ENCODE measurements around the gene NUDT3.
"Not testable (repeated sequence)": the region's sequence is repeated elsewhere in the genome, so short reads cannot be mapped to it uniquely, and the experiment has no call there.

NUDT3 gene

GRCh38 chr6:34365781-34366638, 26.5 kb downstream of the NUDT3 start:
- not testable (repeated sequence) for DNase-seq

DNA sequence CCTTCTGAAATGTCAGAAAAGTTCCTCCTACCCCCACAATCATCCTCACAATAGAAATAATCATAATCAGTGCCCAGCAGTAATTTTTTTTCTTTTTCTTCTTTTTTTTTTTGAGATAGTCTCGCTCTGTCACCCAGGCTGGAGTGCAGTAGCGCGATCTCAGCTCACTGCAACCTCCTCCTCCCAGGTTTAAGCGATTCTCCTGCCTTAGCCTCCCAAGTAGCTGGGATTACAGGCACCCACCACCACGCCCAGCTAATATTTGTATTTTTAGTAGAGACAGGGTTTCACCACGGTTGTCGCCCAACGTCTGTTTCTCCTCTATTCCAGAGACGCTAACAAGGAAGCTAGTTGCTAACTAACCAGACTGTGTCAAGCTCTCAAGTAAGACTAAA, 28.8 kb downstream of the NUDT3 start:
- not testable (repeated sequence) for DNase-seq

DNA sequence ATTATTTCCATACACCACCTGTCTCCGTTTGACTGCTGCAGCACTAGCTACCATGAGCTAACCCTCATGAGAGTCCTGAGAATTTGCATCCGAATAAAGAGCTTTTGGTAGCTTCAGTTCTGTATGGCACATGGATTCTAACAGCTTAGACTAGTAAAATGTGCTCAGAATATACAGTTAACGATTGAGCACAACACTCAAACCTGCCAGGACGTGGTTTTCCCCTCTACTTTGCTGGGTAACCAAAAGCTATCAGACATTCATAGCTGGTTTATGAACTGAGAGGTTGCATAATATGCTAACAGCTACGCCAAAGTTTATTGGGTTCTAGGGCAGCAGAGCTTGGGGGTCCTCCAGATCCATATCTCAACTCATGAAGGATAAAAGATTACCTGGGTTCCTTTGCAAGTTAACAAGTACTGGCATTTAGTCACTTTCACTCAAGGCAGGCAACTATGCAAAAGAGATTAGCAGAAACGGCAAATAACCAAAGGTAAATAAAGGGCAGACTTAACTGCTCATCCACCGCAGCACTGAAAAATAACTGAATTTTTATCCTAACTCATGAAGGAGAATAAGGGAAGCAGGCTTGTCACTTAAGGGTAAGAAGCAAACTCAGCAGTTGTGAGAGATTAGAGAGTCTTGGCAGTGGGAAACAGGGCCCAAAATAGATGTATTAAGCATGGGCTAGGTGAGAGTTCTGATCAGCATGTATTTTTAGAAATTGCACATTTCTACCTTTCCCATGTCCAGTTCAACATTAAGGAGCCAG, 29.4 kb downstream of the NUDT3 start:
- no peak for DNase-seq

DNA sequence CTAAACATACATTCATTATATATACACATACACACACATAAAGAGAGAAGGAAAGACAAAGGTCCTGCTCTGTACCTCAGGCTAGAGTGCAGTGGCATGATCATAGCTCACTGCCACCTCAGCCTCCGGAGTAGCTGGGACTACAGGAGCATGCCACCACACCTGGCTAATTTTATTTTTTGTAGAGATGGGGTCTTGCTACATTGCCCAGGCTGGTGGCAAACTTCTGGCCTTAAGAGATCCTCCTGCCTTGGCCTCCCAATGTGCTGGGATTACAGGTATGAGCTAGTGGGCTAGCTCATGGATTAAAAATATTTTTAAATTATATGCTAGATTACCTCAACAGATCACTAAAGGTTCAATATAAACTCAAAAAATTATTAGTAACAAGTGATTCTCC, 30.3 kb downstream of the NUDT3 start:
- no peak for DNase-seq

DNA sequence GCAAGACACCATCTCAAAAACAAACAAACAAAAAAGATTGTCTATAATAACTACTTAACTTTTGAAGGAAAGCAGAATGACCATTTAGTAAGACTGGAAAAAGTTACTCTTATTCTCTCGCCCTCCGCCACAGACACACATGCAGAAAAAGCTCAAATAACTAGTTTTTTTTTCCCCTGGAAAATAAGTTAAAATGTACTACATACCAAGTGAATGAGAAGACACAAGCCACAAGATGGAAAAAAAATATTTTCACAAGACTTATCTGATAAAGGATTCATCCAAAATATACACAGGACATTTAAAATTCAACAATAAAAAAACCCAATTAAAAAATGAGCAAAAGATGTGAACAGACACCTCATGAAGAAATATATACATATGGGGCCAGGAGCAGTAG, 31.9 kb downstream of the NUDT3 start:
- DNase-seq: no peak

- DNase-seq: no peak
Measured at GRCh38 chr6:34359418-34360158, 32.9 kb downstream of the NUDT3 start.

DNA sequence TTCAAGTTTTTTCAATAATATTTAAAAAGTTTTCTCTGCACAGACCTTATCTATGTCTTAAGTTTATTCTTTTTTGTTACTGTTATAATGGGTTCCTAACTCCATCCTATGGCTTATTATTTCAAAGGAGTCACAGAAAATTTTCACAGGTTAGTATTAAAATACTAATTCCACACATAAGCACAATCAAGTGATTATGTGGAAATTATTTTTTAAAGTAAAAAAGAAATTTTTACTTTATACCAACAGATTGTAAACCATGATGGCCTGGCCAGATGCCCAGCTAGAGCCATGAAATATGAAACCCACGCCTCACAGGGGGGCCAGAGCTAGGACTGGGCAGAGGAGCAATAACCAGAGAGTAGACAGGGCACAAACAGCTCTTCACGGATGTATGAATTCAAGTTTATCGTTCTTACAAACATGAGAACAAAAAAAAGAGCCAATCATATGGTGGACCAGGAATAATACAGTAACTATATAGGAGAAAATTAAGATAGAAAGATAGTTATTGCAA, 34.0 kb downstream of the NUDT3 start:
- DNase-seq: no peak

DNA sequence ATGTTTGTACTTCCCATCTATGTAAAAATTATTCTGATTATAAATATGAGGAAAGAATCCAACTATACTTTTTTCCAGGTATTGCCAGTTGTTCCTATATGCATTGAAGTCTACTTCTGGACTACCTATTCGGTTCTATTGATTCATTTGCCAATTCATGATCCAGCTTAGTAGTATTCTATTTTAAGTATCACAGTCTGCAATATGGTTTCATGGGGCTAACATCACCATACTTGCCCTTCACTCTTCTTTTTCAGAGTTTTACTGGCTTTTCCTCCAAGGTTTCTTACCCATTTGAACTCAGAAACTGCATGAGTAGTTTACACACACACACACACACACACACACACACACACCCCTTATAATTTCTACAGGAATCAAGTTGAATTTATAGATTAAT, 34.5 kb downstream of the NUDT3 start:
- no peak for DNase-seq

DNA sequence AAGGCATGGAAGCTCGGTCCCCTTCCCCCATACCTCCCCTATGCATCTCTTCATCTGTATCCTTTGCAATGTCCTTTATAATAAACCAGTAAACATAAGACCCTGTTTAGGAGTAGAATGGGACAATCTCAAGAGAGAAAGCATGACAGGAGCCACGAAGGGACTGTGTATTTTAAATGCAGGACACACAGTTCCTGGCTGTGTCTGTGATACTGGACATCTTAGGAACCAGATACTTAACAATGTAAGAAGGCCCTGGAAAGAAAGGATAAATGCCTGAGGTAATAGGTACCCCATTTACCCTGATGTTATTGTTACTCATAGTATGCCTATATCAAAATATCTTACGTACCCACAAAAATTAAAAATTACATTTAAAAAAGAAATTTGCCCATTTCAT, 36.6 kb downstream of the NUDT3 start:
- no peak for DNase-seq

DNA sequence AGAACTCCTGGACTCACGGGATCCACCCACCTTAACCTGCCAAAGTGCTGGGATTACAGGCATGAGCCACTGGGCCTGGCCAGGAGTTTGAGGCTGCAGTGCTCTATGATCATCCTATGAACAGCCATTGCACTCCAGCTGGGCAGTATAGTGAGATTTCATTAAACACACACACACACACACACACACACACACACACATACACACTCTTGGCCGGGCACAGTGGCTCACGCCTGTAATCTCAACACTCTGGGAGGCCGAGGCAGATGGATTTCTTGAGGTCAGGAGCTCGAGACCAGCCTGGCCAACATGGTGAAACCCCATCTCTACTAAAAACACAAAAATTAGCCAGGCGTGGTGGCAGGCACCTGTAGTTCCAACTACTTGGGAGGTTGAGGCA, 38.2 kb downstream of the NUDT3 start:
- not testable (repeated sequence) for DNase-seq

DNA sequence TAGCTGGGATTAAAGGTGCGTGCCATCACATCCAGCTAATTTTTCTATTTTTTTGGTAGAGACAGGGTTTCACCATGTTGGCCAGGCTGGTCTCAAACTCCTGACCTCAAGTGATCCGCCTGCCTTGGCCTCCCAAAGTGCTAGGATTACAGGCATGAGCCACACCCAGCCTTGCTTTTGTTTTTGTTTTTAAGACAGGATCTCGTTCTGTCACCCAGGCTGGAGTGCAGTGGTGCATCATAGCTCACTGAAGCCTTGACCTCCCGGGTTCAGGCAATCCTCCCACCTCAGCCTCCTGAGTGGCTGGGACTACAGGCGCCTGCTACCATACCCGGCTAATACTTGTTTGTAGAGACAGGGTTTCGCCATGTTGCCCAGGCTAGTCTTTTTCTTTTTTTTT, 38.9 kb downstream of the NUDT3 start:
- DNase-seq: not testable (repeated sequence)

DNA sequence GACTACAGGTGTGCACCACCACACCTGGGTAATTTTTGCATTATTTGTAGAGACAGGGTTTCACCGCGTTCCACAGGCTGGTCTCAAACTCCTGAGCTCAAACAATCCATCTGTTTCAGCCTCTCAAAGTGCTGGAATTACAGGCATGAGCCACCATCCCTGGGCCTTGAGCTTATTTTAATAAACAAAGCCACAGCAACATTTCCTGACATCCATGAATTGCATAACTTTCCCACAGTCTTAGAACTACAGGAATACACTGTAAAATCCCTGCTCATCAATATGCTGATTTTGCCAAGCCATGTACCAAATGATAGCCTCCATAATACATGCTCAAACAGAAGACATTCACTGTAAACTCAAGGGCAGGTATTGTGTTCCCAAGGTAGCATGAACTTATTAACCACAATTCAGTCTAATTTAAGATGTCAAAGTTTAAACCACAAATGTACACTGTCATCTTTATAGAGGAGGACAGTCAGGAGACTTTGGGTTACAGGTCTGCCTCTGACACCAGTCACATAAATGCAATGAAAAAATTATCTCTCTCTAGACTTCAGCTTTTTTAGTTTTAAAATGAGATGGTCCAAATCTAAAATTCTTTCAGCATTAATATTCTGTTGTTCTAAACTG, 40.0 kb downstream of the NUDT3 start:
- DNase-seq: no peak

DNA sequence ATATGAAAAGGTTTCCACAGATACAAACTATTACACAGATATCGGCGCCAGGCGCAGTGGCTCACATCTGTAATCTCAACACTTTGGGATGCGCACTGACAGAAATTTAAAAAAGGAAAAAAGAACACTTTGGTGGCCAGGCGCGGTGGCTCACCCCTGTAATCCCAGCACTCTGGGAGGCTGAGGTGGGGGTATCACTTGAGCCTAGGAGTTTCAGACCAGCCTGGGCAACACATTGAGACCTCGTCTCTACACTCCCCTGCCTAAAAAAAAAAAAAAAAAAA, 41.6 kb downstream of the NUDT3 start:
- DNase-seq: no peak

DNA sequence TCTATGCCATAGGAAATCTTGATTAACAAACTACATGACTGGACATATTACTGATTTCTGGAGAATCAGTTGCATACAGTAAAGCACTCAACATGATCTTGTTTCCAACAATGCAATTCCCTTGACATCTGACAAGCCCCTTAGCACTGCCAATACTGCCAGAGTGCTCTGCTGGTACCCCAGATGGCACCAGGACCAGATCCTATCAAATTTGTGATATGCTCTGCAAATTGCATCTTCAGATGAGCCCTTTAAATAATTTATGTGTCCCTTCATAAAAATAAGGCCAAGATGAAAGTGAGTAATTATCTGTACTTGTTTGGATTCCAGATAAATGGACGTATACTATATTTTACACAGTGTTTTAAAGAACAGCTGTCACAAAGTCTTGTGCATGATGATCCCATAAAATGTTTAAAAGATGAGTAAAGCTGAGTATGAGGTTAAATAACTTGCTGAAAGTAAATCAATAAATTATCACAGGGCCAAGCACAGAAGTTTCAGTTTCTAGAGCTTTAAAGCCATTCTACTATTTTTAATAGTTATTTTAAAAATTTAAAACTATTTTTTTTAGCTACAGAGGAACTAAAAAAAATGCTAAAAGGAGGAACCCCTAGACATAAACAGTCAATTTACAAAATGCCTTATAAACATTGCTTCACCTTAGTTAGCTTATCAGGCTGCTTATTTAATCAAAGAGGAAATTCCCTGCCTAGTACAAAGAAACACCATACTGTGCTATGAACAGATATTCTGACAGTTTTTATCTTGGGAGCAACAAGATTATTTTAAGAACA, 42.1 kb downstream of the NUDT3 start:
- no peak for DNase-seq

- no peak for DNase-seq
Measured at GRCh38 chr6:34349211-34349610, 43.3 kb downstream of the NUDT3 start.

- no peak for DNase-seq
Measured at GRCh38 chr6:34347303-34347702, 45.2 kb downstream of the NUDT3 start.

DNA sequence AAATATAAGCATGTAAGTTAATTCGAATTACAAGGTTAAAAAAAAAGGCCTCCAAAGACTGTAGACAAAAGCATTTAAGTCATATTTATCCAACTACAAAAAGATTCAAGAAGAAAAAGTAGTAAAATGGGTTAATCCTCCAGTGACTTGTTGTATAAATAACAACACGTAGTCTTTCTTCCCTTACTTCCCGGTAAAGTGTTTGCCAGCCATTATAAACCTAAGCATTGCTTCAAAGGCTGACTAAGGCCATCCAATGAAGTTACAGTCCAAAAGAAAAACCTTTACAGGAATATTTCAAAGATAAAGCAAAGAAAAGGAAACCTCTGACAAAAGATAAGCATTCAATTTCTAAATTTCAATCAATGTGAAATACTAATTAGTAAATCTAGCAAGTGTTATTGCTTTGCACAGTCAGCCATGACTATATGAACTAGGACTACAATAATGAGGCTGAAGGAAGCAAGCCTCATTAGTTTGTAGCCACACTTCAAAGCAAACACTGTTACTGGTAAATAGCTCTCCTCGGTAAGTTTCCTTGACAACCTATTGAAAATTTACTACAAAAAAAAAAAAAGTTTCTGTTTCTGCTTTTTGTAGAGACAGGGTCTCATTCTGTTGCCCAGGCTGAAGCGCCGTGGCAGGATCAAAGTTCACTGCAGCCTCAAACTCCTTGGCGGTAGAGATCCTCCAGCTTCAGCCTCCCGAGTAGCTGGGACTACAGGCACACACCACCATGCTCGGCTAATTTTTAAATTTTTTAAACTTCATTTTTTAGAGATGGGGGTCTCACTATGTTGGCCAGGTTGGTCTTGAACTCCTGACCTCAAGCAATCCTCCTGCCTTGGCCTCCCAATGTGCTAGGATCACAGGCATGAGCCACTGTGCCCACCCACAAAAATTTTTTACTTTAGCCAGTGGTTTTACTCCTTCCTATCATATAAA, 46.0 kb downstream of the NUDT3 start:
- DNase-seq: no peak

GRCh38 chr6:34343806-34344205, 48.7 kb downstream of the NUDT3 start:
- DNase-seq: no peak

DNA sequence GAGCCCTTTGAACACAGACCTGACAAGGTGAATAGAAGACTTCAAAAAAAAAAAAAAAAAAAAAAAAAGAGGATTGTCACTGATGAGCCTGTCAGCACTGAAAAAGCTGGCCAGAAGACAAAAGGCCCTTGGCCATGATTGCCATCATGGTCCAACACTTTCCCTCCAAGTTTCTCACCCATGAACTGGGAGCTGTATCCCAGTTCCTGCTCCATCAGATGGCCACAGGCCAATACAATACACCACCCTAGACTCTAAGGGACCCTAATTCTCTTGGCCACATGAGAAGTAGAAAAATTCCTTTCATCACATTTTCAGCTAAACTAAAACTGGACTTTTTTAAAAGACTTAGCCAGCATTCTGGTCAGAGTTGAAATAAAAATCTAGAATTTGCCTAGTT, 50.2 kb downstream of the NUDT3 start:
- DNase-seq: no peak

GRCh38 chr6:34341481-34341971, 50.9 kb downstream of the NUDT3 start:
- DNase-seq: no peak
